SK-N-SH (cell line): ENCODE measurements around the gene TAGLN2. TPM values are rescaled to one million over a fixed set of nuclear protein-coding genes. Genes with fewer than 3 reads are reported as not detected.
A peak's percentile ranks its signal among the peaks of the same experiment; 100 is the strongest.

Experiments used
- CTCF ChIA-PET: fragments of 300-600, 350-600 bp; formaldehyde crosslinking; extraction: SDS; loops from one replicate; lab custom pipeline; 2021; lab: Yijun Ruan, JAX
- POLR2A ChIA-PET: fragments of 350-600 bp; sonication (Branson Sonifier 250); formaldehyde crosslinking; extraction: SDS; loops from one replicate; lab custom pipeline; 2020; ENCODE audit warnings: antibody characterized with exemption, inconsistent platforms; lab: Yijun Ruan, JAX
- DNase-seq: peaks from one replicate; pipeline ENCODE4 v3.0.0; 2012
- H2AFZ ChIP-seq: fragments of 200-600 bp; sonication (generic); 2 replicates; pipeline ENCODE4 v1.8.1; 2016; ENCODE audit warnings: antibody characterized with exemption, mild to moderate bottlenecking, low read depth
- H3F3A ChIP-seq: fragments of 200-600 bp; sonication (generic); replicated peaks from 2 replicates; pipeline ENCODE3; 2016; ENCODE audit warnings: antibody characterized with exemption, mild to moderate bottlenecking; ENCODE audit not compliant: insufficient read depth
- H3K27ac ChIP-seq, 2 experiments: fragments of 200-500 bp in 1 of 2; fragments of 200-600 bp in 1 of 2; sonication (Bioruptor generic) in 1 of 2; sonication (generic), shearing (Covaris generic) in 1 of 2; 2 replicates each; pipeline versions ENCODE4 v1.5.1 to v1.6.1; 2014 to 2016; ENCODE audit warnings: low read depth in 2 of 2, inconsistent platforms in 1 of 2, low read length in 1 of 2, mild to moderate bottlenecking in 1 of 2, mixed read lengths in 1 of 2
- H3K27me3 ChIP-seq: fragments of 200-600 bp; sonication (generic), shearing (Covaris generic); 2 replicates; pipeline ENCODE4 v1.6.1; 2016; ENCODE audit warnings: mixed run types; ENCODE audit not compliant: insufficient read depth
- H3K36me3 ChIP-seq, 2 experiments: fragments of 200-500 bp in 1 of 2; fragments of 200-600 bp in 1 of 2; sonication (Bioruptor generic) in 1 of 2; sonication (generic) in 1 of 2; replicated peaks in 1 of 2; 2 replicates each; pipeline versions ENCODE3 to v1.5.1; 2014 to 2016; ENCODE audit warnings: low read length in 1 of 2, mild to moderate bottlenecking in 1 of 2; ENCODE audit not compliant: insufficient read depth in 2 of 2, control insufficient read depth in 1 of 2
- H3K4me1 ChIP-seq, 2 experiments: fragments of 200-500 bp in 1 of 2; fragments of 200-600 bp in 1 of 2; sonication (Bioruptor generic) in 1 of 2; sonication (generic), shearing (Covaris generic) in 1 of 2; 2 replicates each; pipeline versions ENCODE4 v1.5.1 to v1.6.1; 2014 to 2016; ENCODE audit warnings: low read depth in 1 of 2, low read length in 1 of 2, mixed run types in 1 of 2; ENCODE audit not compliant: insufficient read depth in 2 of 2, control insufficient read depth in 1 of 2
- H3K4me2 ChIP-seq: fragments of 200-600 bp; sonication (generic), shearing (Covaris generic); 2 replicates; pipeline ENCODE4 v1.6.1; 2017; ENCODE audit warnings: mixed run types
- H3K4me3 ChIP-seq, 2 experiments: fragments of 200-500 bp in 1 of 2; fragments of 200-600 bp in 1 of 2; sonication (Bioruptor generic) in 1 of 2; sonication (generic), shearing (Covaris generic) in 1 of 2; 2 replicates each; pipeline versions ENCODE4 v1.5.1 to v1.8.1; 2014 to 2016; ENCODE audit warnings: low read depth in 2 of 2, inconsistent platforms in 1 of 2, low read length in 1 of 2, mild to moderate bottlenecking in 1 of 2, mixed read lengths in 1 of 2, moderate library complexity in 1 of 2
- H3K79me2 ChIP-seq: fragments of 200-600 bp; sonication (generic); 2 replicates; pipeline ENCODE4 v1.8.1; 2017; ENCODE audit warnings: mild to moderate bottlenecking; ENCODE audit not compliant: insufficient read depth
- H3K9ac ChIP-seq: fragments of 200-600 bp; sonication (generic); 2 replicates; pipeline ENCODE4 v1.6.1; 2017; ENCODE audit warnings: mixed run types
- H3K9me2 ChIP-seq: fragments of 200-600 bp; sonication (generic); 2 replicates; pipeline ENCODE4 v1.6.1; 2017; ENCODE audit warnings: mixed run types
- H3K9me3 ChIP-seq: fragments of 200-600 bp; sonication (generic); 2 replicates; pipeline ENCODE4 v1.6.1; 2017; ENCODE audit warnings: mixed run types, mild to moderate bottlenecking, moderate library complexity
- H4K20me1 ChIP-seq: fragments of 200-600 bp; sonication (generic); 2 replicates; pipeline ENCODE4 v1.6.1; 2017; ENCODE audit warnings: mild to moderate bottlenecking, mixed run types; ENCODE audit not compliant: insufficient read depth
- ELF1 ChIP-seq: IDR thresholded peaks from 2 replicates; pipeline ENCODE4 v1.4.0; 2012
- FOXJ3 ChIP-seq: sonication (generic); formaldehyde crosslinking; IDR thresholded peaks from 2 replicates; pipeline ENCODE4 v1.5.1; 2020; ENCODE audit warnings: mild to moderate bottlenecking, missing genetic modification reagents
- GABPA ChIP-seq: IDR thresholded peaks from 2 replicates; pipeline ENCODE4 v1.4.0; 2012; ENCODE audit warnings: low read depth, mild to moderate bottlenecking
- RXRA ChIP-seq: IDR thresholded peaks from 2 replicates; pipeline ENCODE4 v1.4.0; 2012; ENCODE audit warnings: low read depth, mild to moderate bottlenecking, borderline replicate concordance
- WGBS: methylation state at CpG from one replicate; pipeline ENCODE4 v1.1.6; 2017; ENCODE audit warnings: low lambda C conversion rate; 5-methylcytosine and 5-hydroxymethylcytosine counted together
- polyA plus RNA-seq, 3 experiments: library from polyadenylated mRNA; depleted of rRNA; stranded (reverse); fragments of >200 nt; gene quantifications; 2 replicates each; pipeline ENCODE4 v1.2.3, GENCODE V29; 2012
- TF ChIP-seq, protein P1 (sequence below): IDR thresholded peaks from 2 replicates; pipeline ENCODE4 v1.4.0; 2012; ENCODE audit warnings: low read depth, borderline replicate concordance
- TF ChIP-seq, protein P2 (sequence below): IDR thresholded peaks from 2 replicates; pipeline ENCODE4 v1.6.1; 2012; ENCODE audit warnings: mild to moderate bottlenecking, low read depth, low read length, moderate library complexity

Gene TAGLN2
- polyA plus RNA-seq, 1 of the 3 experiments (the other 2 are of a cell fraction) = 646 TPM

DNA sequence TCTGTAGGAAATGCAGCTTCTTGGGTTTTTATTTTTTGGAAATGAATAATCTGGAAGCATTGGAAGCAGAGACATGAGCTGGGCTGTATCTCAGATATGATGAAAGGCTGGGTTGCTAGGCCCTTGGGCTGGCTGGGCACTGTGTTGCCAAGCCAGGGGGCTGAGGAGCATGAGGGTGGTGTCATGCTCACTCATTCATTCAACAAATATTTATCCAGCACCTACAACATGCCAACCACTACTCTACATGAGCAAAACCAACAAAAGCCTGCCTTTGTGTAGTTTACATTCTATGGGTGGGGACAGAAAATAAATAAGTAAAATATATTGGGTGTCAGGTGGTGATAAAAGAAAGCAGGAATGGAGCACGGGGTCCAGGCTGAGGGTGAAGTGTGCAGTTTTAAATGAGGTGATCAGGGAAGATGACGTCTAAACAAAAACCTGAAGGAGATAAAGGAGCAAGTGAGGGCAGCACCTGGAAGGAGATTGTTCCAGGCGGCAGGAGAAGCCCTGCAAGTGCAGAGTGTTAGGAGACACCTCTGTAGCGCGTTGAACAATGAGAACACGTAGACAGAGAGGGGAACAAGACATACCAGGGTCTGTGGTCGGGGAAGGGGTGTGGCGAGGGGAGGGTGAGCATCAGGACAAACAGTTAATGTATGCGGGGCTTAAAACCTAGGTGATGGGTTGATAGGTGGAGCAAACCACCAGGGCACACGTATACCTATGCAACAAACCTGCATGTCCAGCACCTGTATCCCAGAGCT, 10.9 kb downstream of the TAGLN2 start (continued):
- TF ChIP-seq, protein P1, sequence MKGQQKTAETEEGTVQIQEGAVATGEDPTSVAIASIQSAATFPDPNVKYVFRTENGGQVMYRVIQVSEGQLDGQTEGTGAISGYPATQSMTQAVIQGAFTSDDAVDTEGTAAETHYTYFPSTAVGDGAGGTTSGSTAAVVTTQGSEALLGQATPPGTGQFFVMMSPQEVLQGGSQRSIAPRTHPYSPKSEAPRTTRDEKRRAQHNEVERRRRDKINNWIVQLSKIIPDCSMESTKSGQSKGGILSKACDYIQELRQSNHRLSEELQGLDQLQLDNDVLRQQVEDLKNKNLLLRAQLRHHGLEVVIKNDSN = no peak

DNA sequence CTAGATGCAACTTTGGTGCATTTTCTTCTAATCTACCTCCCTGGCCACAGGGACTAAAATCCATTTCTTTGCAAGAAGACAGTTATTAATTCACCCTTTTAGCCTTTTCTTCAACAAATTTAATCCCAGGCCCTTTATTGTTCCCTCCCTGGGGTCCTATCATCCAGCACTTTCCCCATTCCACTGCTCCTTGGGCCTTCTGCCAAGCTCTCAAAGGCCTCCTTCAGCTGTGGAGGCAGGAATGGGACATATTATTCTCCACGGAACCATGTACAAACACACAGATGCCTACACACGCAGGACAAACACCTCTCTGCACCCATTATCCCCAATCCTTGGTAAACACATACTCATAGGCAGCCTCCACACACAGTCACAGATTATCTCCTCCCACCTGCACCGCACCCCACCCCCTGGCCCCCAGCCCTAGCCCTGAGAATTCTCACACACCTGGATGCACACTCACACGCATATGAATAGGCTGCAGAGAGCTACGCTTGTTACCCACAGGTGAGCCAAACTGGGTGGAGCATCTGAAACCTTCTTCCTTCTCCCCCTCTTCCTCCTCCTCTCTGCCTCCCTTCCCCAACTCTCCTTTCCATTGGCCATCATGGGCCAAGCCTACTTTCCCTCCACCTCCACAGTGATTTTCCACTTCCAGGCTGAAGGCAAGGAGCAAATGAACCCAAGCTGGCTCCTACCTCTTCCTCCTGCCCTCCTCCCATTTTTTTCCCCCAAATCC, 11.7 kb downstream of the TAGLN2 start:
- CTCF ChIA-PET = interaction anchor here (3.1 kb wide), 1 partner anchor 115 kb away, joined by 8 read pairs; no protein-coding TSS in a partner anchor
- H3F3A ChIP-seq = peaks cover 49% of the 10 kb centered on the region

More for the DNA sequence above, 11.7 kb downstream of the TAGLN2 start:
- Histone ChIP-seq H3K36me3 (peaks cover 4 to 13% of the 10 kb centered on the region in 2 experiments), H3K27me3 (no peaks in the 10 kb centered on the region), H3K9me3 (no peaks in the 10 kb centered on the region), H3K9me2 (no peaks in the 10 kb centered on the region), H3K4me3 (no peak overlapping the region), H3K4me2 (no peak overlapping the region), H3K4me1 (peaks cover 27 to 73% of the 10 kb centered on the region in 2 experiments; a peak in 3 of 4 replicates), H4K20me1 (peaks cover 9% of the 10 kb centered on the region; the same call in 1 of the 2 replicates), H3K27ac (peak overlapping the region in 1 of 2 experiments; percentile 86; a peak in 2 of 4 replicates), H3K9ac (0 out of 2 replicates have a peak overlapping the region, but pooled peaks have one; percentile 11), H2AFZ (no peak overlapping the region), H3K79me2 (peaks cover 12% of the 10 kb centered on the region; the same call in 1 of the 2 replicates)
- TF ChIP-seq RXRA (no peak), FOXJ3 (no peak), ELF1 (no peak), GABPA (no peak)
- TF ChIP-seq, protein P2, sequence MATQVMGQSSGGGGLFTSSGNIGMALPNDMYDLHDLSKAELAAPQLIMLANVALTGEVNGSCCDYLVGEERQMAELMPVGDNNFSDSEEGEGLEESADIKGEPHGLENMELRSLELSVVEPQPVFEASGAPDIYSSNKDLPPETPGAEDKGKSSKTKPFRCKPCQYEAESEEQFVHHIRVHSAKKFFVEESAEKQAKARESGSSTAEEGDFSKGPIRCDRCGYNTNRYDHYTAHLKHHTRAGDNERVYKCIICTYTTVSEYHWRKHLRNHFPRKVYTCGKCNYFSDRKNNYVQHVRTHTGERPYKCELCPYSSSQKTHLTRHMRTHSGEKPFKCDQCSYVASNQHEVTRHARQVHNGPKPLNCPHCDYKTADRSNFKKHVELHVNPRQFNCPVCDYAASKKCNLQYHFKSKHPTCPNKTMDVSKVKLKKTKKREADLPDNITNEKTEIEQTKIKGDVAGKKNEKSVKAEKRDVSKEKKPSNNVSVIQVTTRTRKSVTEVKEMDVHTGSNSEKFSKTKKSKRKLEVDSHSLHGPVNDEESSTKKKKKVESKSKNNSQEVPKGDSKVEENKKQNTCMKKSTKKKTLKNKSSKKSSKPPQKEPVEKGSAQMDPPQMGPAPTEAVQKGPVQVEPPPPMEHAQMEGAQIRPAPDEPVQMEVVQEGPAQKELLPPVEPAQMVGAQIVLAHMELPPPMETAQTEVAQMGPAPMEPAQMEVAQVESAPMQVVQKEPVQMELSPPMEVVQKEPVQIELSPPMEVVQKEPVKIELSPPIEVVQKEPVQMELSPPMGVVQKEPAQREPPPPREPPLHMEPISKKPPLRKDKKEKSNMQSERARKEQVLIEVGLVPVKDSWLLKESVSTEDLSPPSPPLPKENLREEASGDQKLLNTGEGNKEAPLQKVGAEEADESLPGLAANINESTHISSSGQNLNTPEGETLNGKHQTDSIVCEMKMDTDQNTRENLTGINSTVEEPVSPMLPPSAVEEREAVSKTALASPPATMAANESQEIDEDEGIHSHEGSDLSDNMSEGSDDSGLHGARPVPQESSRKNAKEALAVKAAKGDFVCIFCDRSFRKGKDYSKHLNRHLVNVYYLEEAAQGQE = no peak
- POLR2A ChIA-PET = no interaction called here
- 84% methylated on average over 5 of the region's 5 CpGs for WGBS
- DNase-seq = no peak
